ENCODE results near the gene C22orf31. TPM values are rescaled to one million over a fixed set of nuclear protein-coding genes. Genes with fewer than 3 reads are reported as not detected.

C22orf31 gene
- total RNA-seq (2022; extraction: Qiagen RNA extraction; ENCODE audit: low read depth) = not detected in 5 replicates

GRCh38 chr22:29061773-29062172 lies at the start of gene C22orf31:
C22orf31 (minus strand) TSS chr22:29061831; CDS start chr22:29061792, 39 bp downstream.

GRCh38 chr22:29072979-29073617 lies 11.5 kb upstream of the C22orf31 start, which contains the start of gene KREMEN1:
KREMEN1 (plus strand) TSS chr22:29073035; CDS start chr22:29073131, 96 bp downstream.

Other genes starting within 250 kb of the C22orf31 start
- 4.2 to 8.0 TPM (median 7.1 TPM) in 5 replicates for gene ZNRF3, start 178.3 kb downstream of the C22orf31 start, total RNA-seq (2022; extraction: Qiagen RNA extraction; ENCODE audit: low read depth)
- 2.6 to 5.4 TPM (median 4.2 TPM) in 5 replicates for gene KREMEN1, start 11.2 kb upstream of the C22orf31 start, total RNA-seq (2022; extraction: Qiagen RNA extraction; ENCODE audit: low read depth)
- 0.27 to 0.52 TPM (median 0.43 TPM) in 4 of 5 replicates, not detected in the other for gene EMID1, start 144.1 kb upstream of the C22orf31 start, total RNA-seq (2022; extraction: Qiagen RNA extraction; ENCODE audit: low read depth)
- 16.5 to 29.6 TPM (median 28.0 TPM) in 5 replicates for gene RHBDD3, start 206.2 kb upstream of the C22orf31 start, total RNA-seq (2022; extraction: Qiagen RNA extraction; ENCODE audit: low read depth)
- 214 to 243 TPM (median 225 TPM) in 5 replicates for gene EWSR1, start 206.4 kb upstream of the C22orf31 start, total RNA-seq (2022; extraction: Qiagen RNA extraction; ENCODE audit: low read depth)
- 13.5 to 41.5 TPM (median 37.8 TPM) in 5 replicates for gene GAS2L1, start 244.8 kb upstream of the C22orf31 start, total RNA-seq (2022; extraction: Qiagen RNA extraction; ENCODE audit: low read depth)

Data from A549 treated with ZK216348 at 1 μM for 4 hours (cell line).